CD4-positive, CD25-positive, alpha-beta regulatory T cell (primary cell): Measurements from ENCODE around the gene WBP1L. TPM values are rescaled to one million over a fixed set of nuclear protein-coding genes. Genes with fewer than 3 reads are reported as not detected.
"Not testable (repeated sequence)": the region's sequence is repeated elsewhere in the genome, so short reads cannot be mapped to it uniquely, and the experiment has no call there.

Experiments
- ATAC-seq, 2 donors: fragments of 150-1000 bp; cut with Tn5 transposase; one replicate each; pipeline ENCODE4 v1.10.0; 2021; ENCODE audit warnings: low read depth in 2 of 2, moderate number of reproducible peaks in 2 of 2, moderate library complexity in 1 of 2
- DNase-seq, 3 donors: peaks; one replicate each; pipeline versions ENCODE4 v3.0.0 to v3.0.0-alpha.2; 2012 to 2022; ENCODE audit warnings: mixed read lengths in 1 of 3
- H3K27ac ChIP-seq: one replicate; pipeline ENCODE4 v1.7.0; 2013; ENCODE audit warnings: mild to moderate bottlenecking, low read length; ENCODE audit not compliant: insufficient read depth, poor library complexity, severe bottlenecking
- H3K27me3 ChIP-seq: one replicate; pipeline ENCODE4 v1.7.0; 2013; ENCODE audit warnings: low read length; ENCODE audit not compliant: control insufficient read depth, insufficient read depth
- H3K36me3 ChIP-seq: one replicate; pipeline ENCODE4 v1.7.0; 2013; ENCODE audit warnings: mild to moderate bottlenecking, low read length, moderate library complexity; ENCODE audit not compliant: control insufficient read depth, insufficient read depth
- H3K4me1 ChIP-seq: 2 replicates; pipeline ENCODE4 v1.7.0; 2013; ENCODE audit warnings: mild to moderate bottlenecking, low read length; ENCODE audit not compliant: insufficient read depth, control insufficient read depth, poor library complexity, severe bottlenecking
- H3K4me3 ChIP-seq: one replicate; pipeline ENCODE4 v1.7.0; 2013; ENCODE audit warnings: low read depth, mild to moderate bottlenecking, low read length, moderate library complexity
- H3K9me3 ChIP-seq, 2 experiments: 1 replicate in 1 of 2; 2 replicates in 1 of 2; pipeline ENCODE4 v1.7.0; 2013; ENCODE audit warnings: low read length in 2 of 2, mild to moderate bottlenecking in 1 of 2, moderate library complexity in 1 of 2; ENCODE audit not compliant: control insufficient read depth in 2 of 2
- H3K27ac Mint-ChIP-seq, 3 donors: one replicate each; pipeline ENCODE4 v1.8.0; 2020 to 2022; ENCODE audit warnings: mild to moderate bottlenecking in 3 of 3, mixed read lengths in 3 of 3, moderate library complexity in 2 of 3
- H3K27me3 Mint-ChIP-seq: one replicate; pipeline ENCODE4 v1.8.0; 2022; ENCODE audit warnings: mild to moderate bottlenecking, mixed read lengths
- H3K36me3 Mint-ChIP-seq: one replicate; pipeline ENCODE4 v1.8.0; 2020; ENCODE audit warnings: mixed read lengths
- H3K4me1 Mint-ChIP-seq, 4 donors: one replicate each; pipeline ENCODE4 v1.8.0; 2020 to 2022; ENCODE audit warnings: mixed read lengths in 4 of 4, mild to moderate bottlenecking in 1 of 4
- H3K4me3 Mint-ChIP-seq, 4 donors: one replicate each; pipeline ENCODE4 v1.8.0; 2020 to 2022; ENCODE audit warnings: mild to moderate bottlenecking in 4 of 4, mixed read lengths in 4 of 4, moderate library complexity in 3 of 4
- H3K9me3 Mint-ChIP-seq, 7 donors: one replicate each; pipeline ENCODE4 v1.8.0; 2020 to 2022; ENCODE audit warnings: mixed read lengths in 7 of 7, mild to moderate bottlenecking in 3 of 7, moderate library complexity in 2 of 7
- polyA plus RNA-seq, 4 donors: library from polyadenylated mRNA; unstranded; fragments of 300-500 nt; fragmentation: Illumina TruSeq; gene quantifications; one replicate each; pipeline ENCODE4 v1.2.3, GENCODE V29; 2021
- total RNA-seq: library from RNA; stranded (reverse); gene quantifications from one replicate; pipeline ENCODE4 v1.2.3, GENCODE V29; 2022

Gene WBP1L
- total and polyA plus RNA-seq, 5 donors from 2014 or later: 26.9 to 38.5 (median 28.2) TPM

DNA sequence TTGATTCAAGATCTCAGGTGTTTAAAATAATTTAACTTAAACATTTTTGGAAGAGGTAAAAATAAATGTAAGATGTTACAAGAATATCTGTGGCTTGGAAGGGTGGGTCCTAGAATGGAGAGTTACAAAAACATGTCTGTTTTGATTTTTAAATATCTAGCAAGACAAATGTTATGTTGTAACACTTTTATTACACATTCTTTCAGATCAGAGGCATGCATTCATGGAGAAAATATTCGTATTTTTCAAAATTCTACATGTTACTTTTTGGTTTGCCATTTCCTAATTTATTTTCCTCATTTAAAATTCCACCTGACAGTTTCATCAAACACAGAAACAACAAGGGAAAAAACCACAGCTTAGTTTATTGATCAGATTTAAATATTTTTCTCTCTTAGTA is 10.0 kb downstream of the WBP1L start:
- Histone ChIP-seq H3K4me1 (peaks cover 30% of the 10 kb centered on the region), H3K27me3 (no peaks in the 10 kb centered on the region), H3K36me3 (peaks cover 4% of the 10 kb centered on the region), H3K27ac (no peak overlapping the region), H3K4me3 (no peak overlapping the region), H3K9me3 (no peaks in the 10 kb centered on the region)
- H3K4me3 Mint-ChIP-seq: peak overlapping the region in 1 of 4 donors; percentile 13
- ATAC-seq: no peak
- H3K4me1 Mint-ChIP-seq: peaks cover 32 to 65% (median 48%) of the 10 kb centered on the region in 4 donors
- H3K36me3 Mint-ChIP-seq: peaks cover 11% of the 10 kb centered on the region
- H3K27me3 Mint-ChIP-seq: no peaks in the 10 kb centered on the region
- H3K27ac Mint-ChIP-seq: peak overlapping the region in 1 of 3 donors; percentile 52
- DNase-seq: no peak
- H3K9me3 Mint-ChIP-seq: no peaks in the 10 kb centered on the region

DNA sequence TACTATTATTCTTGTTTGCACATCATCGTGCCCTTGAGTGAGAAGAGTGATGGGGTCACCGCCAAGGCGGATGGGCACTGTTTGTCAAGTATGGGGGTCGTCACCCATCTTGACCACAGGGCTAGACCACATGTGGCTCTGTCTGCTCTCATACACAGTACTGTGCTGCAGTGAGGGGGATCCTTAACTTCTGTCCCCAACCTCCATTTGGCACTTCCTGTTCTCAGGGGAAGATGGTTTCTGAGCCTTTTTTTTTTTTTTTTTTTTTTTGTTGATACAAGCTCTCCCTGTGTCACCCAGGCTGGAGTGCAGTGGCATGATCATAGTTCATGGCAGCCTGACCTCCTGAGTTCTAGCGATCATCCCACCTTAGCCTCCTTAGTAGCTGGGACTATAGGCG is 13.6 kb downstream of the WBP1L start:
- H3K4me1 Mint-ChIP-seq: peaks cover 25 to 64% (median 33%) of the 10 kb centered on the region in 4 donors

GRCh38 chr10:102758240-102758932 is 14.6 kb downstream of the WBP1L start:
- DNase-seq (no peak), ATAC-seq (no peak)
- Mint-ChIP-seq H3K36me3 (peaks cover 25% of the 10 kb centered on the region), H3K27ac (peak overlapping the region in 1 of 3 donors; percentile 54), H3K4me1 (peaks cover 14 to 62% (median 24%) of the 10 kb centered on the region in 4 donors), H3K27me3 (no peaks in the 10 kb centered on the region), H3K9me3 (no peaks in the 10 kb centered on the region), H3K4me3 (peak overlapping the region in 1 of 4 donors; percentile 0)
- Histone ChIP-seq H3K36me3 (peaks cover 7% of the 10 kb centered on the region), H3K27ac (no peak overlapping the region), H3K27me3 (no peaks in the 10 kb centered on the region), H3K9me3 (no peaks in the 10 kb centered on the region), H3K4me1 (peaks cover 9% of the 10 kb centered on the region), H3K4me3 (no peak overlapping the region)

More for the DNA sequence above, 13.6 kb downstream of the WBP1L start:
- Histone ChIP-seq H3K9me3 (no peaks in the 10 kb centered on the region), H3K36me3 (peaks cover 2% of the 10 kb centered on the region), H3K4me3 (no peak overlapping the region), H3K4me1 (peaks cover 20% of the 10 kb centered on the region), H3K27ac (no peak overlapping the region), H3K27me3 (no peaks in the 10 kb centered on the region)
- ATAC-seq: no peak
- no peak for DNase-seq
- peak overlapping the region in 1 of 3 donors; percentile 67 for H3K27ac Mint-ChIP-seq
- H3K36me3 Mint-ChIP-seq: peaks cover 20% of the 10 kb centered on the region
- no peaks in the 10 kb centered on the region for H3K9me3 Mint-ChIP-seq
- H3K4me3 Mint-ChIP-seq: no peak overlapping the region
- no peaks in the 10 kb centered on the region for H3K27me3 Mint-ChIP-seq

DNA sequence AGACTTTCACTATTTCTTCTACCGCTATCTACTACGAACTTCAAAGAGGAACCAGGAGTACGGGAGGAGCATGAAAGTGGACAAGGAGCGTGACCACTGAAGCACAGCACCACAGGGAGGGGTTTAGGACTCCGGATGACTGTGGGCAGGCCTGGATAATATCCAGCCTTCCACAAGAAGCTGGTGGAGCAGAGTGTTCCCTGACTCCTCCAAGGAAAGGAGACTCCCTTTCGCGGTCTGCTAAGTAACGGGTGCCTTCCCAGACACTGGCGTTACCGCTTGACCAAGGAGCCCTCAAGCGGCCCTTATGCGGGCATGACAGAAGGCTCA is 15.2 kb downstream of the WBP1L start:
- not testable (repeated sequence) for H3K4me3 ChIP-seq, DNase-seq, H3K4me1 ChIP-seq, H3K27ac ChIP-seq, H3K9me3 Mint-ChIP-seq, H3K27me3 Mint-ChIP-seq, ATAC-seq, H3K27me3 ChIP-seq, H3K36me3 ChIP-seq, H3K9me3 ChIP-seq, H3K27ac Mint-ChIP-seq
- peaks cover 10 to 59% (median 22%) of the 10 kb centered on the region in 4 donors for H3K4me1 Mint-ChIP-seq
- peaks cover 25% of the 10 kb centered on the region for H3K36me3 Mint-ChIP-seq
- peak overlapping the region in 1 of 4 donors; percentile 0 for H3K4me3 Mint-ChIP-seq

- H3K36me3 ChIP-seq: peaks cover 15% of the 10 kb centered on the region
- H3K9me3 Mint-ChIP-seq: no peaks in the 10 kb centered on the region
- peak overlapping the region in 1 of 3 donors; percentile 12 for H3K27ac Mint-ChIP-seq
These were observed 15.9 kb downstream of the WBP1L start for GRCh38 chr10:102759497-102760210.

GRCh38 chr10:102761981-102762380 is 18.2 kb downstream of the WBP1L start:
- H3K4me1 ChIP-seq: peaks cover 3% of the 10 kb centered on the region
- peaks cover 22% of the 10 kb centered on the region for H3K36me3 ChIP-seq
- Mint-ChIP-seq H3K27me3 (no peaks in the 10 kb centered on the region), H3K36me3 (peaks cover 34% of the 10 kb centered on the region), H3K27ac (peak overlapping the region in 1 of 3 donors; percentile 14), H3K4me1 (peaks cover 10 to 53% (median 30%) of the 10 kb centered on the region in 4 donors), H3K9me3 (peaks cover 0 to 1% (median 0%) of the 10 kb centered on the region in 7 donors), H3K4me3 (no peak overlapping the region)
- no peaks in the 10 kb centered on the region for H3K27me3 ChIP-seq
- no peak for DNase-seq
- no peaks in the 10 kb centered on the region for H3K9me3 ChIP-seq
- H3K27ac ChIP-seq: no peak overlapping the region
- H3K4me3 ChIP-seq: no peak overlapping the region
- no peak for ATAC-seq

More at GRCh38 chr10:102759497-102760210, 15.9 kb downstream of the WBP1L start:
- Histone ChIP-seq H3K9me3 (no peaks in the 10 kb centered on the region), H3K4me1 (peaks cover 3% of the 10 kb centered on the region), H3K27ac (no peak overlapping the region), H3K4me3 (no peak overlapping the region), H3K27me3 (no peaks in the 10 kb centered on the region)
- DNase-seq (no peak), ATAC-seq (no peak)
- Mint-ChIP-seq H3K4me3 (no peak overlapping the region), H3K27me3 (no peaks in the 10 kb centered on the region), H3K4me1 (peaks cover 10 to 60% (median 28%) of the 10 kb centered on the region in 4 donors), H3K36me3 (peaks cover 25% of the 10 kb centered on the region)

GRCh38 chr10:102762401-102763015 is 18.8 kb downstream of the WBP1L start:
- no peak overlapping the region for H3K27ac ChIP-seq
- Mint-ChIP-seq H3K4me1 (peaks cover 10 to 53% (median 28%) of the 10 kb centered on the region in 4 donors), H3K9me3 (peaks cover 0 to 1% (median 0%) of the 10 kb centered on the region in 7 donors), H3K4me3 (no peak overlapping the region), H3K36me3 (peaks cover 34% of the 10 kb centered on the region), H3K27ac (no peak overlapping the region), H3K27me3 (no peaks in the 10 kb centered on the region)
- no peaks in the 10 kb centered on the region for H3K4me1 ChIP-seq
- no peaks in the 10 kb centered on the region for H3K27me3 ChIP-seq
- no peak for ATAC-seq
- no peaks in the 10 kb centered on the region for H3K9me3 ChIP-seq
- no peak overlapping the region for H3K4me3 ChIP-seq
- no peak for DNase-seq
- peaks cover 22% of the 10 kb centered on the region for H3K36me3 ChIP-seq
